GM18507 (cell line): ENCODE data around the gene AXL.

ENCODE experiments used
- DNase-seq: peaks from one replicate; pipeline ENCODE4 v3.0.0; 2011; ENCODE audit warnings: low read depth; ENCODE audit not compliant: insufficient read length; ENCODE audit errors: extremely low spot score
- FAIRE-seq: peaks from 2 replicates; lab custom pipeline; 2011; peaks lifted over from hg19 to GRCh38; lab: Jason Lieb, UNC

The AXL gene

DNA sequence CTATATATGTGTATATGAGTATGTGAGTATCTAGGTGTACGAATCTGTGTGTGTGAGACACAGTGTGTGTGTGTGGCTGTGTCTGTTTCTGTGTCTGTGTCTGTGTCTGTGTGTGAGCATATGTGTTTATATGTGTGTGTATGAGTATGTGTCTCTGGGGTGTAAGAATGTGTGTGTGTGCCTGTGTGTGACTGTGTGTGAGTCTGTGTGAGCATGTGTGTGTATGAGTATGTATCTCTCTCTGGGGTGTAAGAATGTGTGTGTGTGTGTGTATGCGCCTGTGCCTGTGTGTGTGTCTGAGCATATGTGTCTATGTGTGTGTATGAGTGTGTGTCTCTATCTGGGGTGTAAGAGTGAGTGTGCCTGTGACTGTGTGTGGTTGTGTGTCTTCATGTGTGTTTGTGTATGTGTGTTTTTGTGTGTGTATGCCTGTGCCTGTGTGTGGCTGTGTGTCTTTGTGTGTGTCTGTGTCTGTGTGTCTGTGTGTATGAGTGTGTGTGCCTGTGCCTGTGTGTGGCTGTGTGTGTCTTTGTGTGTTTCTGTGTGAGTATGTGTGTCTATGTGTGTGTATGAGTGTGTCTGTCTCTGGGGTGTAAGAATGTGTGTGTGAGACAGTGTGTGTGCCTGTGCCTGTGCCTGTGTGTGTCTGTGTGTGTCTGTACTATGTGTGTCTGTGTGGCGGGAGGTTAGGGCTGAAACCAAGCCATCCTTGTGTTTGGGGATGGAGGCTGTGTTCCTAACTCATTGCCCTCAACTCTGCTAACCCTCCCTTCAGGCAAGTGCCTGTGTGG lies 11.2 kb downstream of the AXL start:
- no peak for DNase-seq
- FAIRE-seq: no peak

DNA sequence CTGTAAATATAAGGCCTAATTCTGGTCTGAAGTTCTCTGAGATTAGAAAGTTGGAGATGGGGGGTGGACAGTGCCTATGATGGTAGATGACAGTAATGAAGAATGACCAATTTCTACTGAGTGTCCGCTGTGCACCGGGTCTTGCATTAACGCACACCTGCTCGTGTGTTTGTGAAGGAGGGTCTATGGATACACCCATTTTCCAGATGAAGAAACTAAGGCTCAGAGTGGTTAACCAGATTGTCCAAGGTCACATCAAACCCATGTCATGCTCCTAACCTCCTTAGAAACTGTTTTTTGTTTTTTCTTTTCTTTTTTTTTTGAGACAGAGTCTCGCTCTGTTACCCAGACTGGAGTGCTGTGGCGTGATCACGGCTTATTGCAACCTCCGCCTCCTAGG lies 13.7 kb downstream of the AXL start:
- FAIRE-seq (no peak), DNase-seq (no peak)

DNA sequence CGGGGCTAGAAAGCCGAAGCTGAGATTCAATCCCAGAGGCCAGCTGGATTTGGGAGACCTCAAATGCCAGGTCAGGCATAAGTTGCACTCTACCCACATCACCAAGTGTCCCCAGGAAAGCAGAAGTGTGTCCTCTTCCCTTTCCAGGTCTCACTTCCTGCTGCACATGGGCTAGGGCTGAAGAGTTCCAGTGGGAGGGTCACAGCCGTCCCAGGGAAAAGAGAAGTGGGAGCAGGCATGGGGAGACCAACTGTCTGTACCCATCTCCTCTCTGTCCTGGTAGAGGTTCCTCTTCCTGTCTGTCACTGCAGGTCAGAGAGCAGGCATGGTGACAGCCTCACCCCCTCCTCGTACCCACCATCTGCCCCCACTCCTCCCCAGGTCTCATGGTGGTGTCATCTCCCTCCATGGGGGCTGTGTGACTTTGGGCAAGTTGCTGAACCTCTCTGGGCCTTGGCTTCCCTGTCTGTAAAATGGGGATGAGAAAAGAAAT lies 14.8 kb downstream of the AXL start:
- FAIRE-seq (no peak), DNase-seq (no peak)

DNA sequence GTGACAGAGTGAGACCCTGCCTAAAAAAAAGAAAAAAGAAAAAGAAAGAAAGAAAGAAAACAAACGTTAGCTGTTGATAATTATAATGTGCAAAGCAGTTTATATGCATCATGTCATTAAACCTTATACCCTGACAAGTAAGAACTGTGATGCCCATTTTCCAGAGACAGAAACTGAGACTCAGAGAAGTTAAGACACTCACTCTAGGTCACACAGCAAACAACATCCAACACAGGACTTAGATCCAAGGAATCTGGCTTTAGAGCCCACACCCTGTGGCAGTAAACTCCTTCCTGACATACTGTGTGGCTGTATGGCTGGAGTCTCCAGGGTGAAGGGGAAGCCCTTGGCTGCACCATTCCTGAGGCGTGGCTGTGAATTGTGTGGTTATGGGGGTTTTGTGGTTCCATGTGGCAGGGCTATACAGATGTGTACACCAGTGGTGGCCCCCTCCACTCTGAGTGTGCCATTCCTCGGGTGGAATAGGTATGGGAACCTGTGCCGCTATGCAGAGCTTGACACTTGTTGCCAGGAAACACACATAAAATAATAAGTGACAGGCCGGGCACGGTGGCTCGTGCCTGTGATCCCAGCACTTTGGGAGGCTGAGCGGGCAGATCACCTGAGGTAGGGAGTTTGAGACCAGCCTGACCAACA lies 15.6 kb downstream of the AXL start:
- DNase-seq (no peak), FAIRE-seq (no peak)

DNA sequence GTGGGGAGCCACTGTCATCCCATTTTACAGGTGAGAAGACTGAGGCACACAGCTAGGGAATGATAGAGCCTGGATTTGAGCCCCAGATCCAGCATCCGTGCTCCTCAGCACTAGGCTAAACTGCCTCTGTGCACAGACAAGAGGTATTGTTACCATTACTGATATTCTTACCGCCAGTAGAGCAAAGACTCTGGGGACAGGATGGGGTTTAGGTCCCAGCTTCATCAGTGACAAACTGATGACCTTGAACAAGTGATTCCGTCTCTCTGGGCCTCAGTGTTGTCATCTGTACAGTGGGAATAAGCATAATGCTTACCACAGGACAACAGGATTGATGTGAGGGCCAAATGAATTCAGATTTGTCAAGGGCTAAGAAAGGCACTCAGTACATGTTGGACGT lies 16.5 kb downstream of the AXL start:
- DNase-seq (no peak), FAIRE-seq (no peak)

DNA sequence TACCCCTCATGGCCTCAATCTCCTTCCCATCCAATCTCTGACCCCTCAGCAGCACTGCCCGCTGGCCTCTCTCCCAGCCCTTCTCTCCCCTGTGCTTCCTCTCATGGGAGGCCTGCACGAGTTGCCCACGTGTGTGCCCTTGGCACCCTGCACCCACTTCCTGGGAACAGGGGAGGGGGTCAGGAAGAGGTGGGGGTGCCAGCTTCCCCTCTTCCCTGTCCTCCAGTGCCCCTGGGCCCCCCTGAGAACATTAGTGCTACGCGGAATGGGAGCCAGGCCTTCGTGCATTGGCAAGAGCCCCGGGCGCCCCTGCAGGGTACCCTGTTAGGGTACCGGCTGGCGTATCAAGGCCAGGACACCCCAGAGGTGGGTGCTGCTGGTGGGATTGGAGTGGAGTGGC lies 19.2 kb downstream of the AXL start:
- FAIRE-seq (no peak), DNase-seq (no peak)

DNA sequence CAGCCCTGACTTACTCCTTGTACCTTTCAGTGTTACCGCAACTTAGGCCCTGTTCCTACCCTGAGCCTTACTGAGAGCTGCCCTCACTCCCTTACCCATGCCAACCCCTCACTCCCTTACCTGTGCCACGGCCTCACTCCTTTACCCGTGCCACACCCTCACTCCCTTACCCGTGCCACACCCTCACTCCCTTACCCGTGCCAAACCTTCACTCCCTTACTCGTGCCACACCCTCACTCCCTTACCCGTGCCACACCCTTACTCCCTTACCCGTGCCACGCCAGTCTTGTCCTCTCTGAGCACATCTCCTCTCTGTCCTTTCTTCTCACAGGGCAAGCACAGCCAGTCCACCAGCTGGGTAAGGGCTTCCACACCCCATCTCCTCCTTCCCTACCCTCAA lies 20.3 kb downstream of the AXL start:
- FAIRE-seq (no peak), DNase-seq (no peak)

DNA sequence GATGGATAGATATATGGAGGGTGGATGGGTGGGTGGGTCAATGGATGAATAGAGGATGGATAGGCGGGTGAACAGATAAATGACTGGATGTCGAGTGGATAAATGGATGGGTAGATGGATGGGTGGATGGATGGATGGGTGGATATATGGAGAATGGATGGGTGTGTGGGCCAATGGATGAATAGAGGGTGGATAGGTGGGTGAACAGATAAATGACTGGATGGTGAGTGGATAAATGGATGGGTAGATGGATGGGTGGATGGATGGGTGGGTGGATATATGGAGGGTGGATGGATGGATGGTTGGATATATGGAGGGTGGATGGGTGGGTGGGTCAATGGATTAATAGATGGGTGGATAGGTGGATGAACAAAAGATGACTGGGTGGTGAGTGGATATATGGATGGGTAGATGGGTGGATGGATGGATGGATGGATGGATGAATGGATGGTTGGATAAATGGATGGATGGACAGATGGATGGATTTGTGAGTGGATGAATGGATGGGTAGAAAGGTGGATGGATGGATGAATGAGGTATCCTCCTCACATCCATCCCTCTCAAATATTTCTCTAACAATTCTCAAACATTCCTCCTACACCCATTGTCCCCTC lies 21.0 kb downstream of the AXL start:
- no peak for DNase-seq
- no peak for FAIRE-seq

DNA sequence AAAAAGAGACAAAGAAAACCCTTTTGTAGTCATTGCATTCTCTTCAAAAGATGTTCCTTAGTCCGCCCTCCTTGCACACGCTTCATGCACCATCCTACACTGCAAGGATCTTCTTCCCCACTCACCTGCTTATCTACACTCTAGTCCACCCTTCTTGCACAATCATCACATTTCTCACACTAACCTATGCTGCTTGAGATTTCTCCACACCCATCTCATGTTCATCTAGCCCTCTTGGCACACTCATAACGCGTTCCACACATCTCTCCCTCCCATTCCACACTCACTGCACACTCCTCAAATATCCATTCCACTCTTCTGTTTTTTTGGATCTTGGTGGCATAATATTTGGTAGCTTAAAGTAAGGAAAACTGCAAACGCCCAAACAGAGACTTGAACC lies 22.8 kb downstream of the AXL start:
- no peak for FAIRE-seq
- DNase-seq: no peak

DNA sequence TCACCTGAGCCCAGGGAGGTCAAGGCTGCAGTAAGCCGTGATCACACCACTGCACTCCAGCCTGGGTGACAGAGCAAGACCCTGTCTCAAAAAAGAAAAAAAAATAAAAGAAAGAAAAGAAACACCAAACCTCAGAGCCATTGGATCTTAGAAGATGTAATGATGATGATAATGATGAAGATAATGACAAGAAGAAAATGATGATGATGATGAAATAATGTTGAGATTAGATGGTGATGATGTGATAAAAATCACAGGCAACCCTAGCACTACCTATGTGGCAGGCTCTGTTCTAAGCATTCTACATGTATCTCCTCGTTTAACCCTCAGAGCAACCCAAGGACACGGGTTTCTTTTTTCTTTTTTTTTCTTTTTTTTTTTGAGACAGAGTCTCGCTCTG lies 25.1 kb downstream of the AXL start:
- FAIRE-seq (no peak), DNase-seq (no peak)

DNA sequence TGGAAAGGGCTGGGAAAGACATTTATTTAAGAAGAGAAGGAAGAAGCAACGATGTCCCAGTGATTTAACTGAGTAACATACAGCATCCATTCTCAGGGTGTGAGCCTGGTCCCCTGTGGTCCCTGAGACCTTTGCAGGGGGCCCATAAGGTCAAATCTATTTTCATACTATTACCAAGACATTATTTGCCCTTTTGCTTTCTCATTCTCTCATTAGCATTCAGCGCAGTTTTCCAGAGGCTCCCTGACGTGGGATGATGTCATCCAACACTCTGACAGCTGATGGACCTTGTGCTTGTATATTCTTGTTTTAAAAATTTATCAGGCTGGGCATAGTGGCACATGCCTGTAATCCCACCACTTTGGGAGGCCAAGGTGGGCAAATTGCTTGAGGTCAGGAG lies 26.8 kb downstream of the AXL start:
- FAIRE-seq: no peak

DNA sequence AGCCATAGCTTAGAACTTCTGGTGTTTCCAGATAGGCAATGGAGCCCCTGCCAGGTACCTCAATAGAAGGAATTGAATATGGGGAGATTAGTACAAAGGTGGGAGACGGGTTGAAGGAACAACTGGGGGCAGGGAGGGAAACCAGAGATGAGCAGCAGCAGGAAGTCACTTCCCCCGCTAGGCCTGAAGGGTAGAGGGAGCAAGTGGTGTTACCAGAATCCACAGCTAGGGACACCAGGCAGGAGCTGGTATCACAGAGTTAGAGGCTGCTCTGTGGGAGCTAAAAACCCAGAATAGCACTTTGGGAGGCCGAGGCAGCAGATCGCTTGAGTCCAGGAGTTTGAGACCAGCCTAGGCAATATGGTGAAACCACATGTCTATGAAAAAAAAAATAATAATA lies 29.9 kb downstream of the AXL start:
- FAIRE-seq: no peak
- DNase-seq: no peak

More for the DNA sequence above, 26.8 kb downstream of the AXL start:
- no peak for DNase-seq

DNA sequence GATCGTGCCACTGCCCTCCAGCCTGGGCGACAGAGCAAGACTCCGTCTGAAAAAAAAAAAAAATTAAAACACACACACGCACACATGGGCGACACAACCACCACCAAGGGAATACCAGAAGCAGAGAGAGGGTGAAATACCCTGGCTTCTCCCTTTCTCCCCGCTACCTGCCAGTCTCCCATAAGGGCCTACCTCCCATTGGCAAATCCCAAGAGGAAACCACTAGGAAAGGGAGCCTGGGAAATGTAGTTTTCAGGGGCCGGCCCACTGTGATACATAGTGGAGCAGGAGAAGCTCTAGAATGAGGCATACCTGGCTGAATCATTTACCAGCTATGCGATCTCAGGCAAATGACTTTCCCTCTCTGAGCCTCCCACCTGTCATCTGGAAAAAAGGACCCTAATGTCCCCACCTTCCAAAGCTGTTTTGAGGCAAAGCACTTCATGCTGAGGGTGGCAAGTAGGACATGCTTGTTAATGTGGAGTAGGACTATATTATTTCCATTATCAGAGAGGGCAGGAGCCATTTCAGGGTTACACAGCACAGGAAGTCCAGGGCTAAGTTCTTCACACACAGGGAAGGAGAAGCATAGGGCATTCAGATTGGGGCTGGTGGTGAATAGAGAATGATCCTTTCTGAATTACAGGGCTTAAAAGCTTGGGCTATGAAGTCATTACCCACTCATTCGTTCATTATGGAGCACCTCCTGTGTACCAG lies 30.8 kb downstream of the AXL start:
- no peak for FAIRE-seq
- no peak for DNase-seq

DNA sequence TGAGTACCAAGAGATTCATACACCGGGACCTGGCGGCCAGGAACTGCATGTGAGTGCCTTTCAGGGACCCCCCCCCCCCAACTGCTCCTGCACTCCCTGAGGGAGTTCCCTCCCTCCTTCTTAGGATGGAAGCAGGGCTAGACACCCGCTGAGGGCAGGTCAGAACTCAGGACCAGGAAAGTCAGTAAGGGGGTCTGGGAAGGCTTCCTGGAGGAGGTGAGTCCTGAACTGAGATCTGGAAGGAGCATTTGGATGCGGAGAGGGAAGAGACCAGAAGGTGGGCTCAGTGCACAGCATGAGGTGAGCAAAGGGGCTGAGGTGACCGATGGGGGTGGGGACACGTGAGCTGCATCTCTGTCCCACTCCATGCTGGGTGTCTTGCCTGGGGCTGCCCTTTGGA lies 34.6 kb downstream of the AXL start:
- FAIRE-seq (no peak), DNase-seq (no peak)

DNA sequence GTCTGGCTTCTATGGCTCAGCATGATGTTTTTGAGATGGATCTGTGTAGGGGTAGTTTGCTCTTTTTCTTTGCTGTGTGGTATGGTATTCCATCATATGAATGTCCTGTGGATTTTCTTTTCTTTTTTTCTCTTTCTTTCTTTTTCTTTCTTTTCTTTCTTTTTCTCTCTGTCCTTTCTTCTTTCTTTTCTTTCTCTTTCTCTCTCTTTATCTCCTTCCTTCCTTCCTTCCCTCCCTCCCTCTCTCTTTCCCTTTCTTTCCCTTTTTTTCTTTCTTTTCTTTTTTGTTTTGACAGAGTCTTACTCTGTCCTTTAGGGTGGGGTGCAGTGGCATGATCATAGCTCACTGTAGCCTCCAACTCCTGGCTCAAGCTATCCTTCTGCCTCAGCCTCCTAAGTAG lies 36.1 kb downstream of the AXL start:
- no peak for FAIRE-seq
- DNase-seq: no peak

DNA sequence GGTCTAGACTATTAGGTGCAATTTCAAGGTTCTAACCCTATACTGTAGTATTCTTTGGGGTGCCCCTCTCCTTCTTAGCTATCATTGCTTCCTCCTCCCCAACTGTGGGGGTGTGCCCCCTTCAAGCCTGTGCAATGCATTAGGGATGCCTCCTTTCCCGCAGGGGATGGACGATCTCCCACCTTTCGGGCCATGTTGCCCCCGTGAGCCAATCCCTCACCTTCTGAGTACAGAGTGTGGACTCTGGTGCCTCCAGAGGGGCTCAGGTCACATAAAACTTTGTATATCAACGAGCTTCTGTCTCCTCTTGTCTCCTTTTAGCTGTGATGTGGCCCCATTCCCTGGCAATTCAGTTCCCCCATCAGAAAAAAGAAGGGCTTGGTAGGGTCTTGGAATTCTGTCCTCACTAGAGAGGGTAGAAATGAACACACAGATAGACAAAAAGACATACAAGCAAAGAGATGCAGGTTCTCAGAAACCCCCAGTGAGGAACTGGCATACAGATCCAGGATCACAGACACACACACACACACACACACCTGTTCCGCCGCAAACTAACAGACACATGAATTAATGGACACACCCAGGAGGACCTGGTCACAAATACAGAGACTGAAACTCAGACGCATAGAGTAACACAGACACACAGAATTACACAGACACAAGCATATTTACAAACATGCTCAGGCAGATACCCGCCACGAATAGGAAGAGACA lies 42.6 kb downstream of the AXL start:
- no peak for DNase-seq
- FAIRE-seq: peak; percentile 26

DNA sequence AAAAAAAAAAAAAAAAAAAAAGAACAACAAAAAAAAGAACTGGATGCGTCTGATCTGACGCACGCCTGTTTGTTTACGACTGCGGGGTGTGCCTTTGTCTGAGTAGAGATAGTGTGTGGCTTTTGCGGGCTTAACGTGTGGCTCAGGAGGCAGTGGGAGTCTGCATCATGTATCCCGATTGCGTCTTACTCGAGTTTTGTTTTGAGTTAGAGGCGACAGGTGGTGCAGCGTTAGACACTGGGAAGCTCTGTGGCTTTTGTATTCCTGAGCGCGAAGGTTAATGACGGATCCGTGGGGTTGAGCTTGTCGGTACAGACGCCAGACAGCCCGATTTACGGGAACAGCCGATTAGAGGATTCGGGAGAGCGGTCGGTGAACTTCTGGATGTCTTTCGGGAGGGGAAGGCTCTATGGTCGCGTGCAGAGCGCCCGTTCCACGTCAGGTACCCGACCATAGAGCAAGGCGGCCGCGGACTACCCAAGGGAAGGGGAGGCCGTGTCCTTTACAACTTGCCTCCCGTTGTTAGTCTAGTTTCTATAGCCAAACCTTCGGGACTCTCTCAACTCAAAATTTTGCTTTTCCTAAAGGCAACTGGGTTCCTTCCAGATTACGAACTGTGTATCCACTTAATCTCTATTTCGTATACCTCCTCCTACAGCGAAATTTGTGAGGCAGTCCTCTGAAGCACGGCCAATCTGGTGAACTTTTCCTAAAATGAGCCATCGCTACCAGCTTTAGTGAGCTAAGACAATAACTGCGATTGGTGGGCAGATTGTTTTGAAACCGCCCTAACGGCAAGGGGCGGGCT lies 44.2 kb downstream of the AXL start:
- DNase-seq: no peak
- FAIRE-seq: no peak

DNA sequence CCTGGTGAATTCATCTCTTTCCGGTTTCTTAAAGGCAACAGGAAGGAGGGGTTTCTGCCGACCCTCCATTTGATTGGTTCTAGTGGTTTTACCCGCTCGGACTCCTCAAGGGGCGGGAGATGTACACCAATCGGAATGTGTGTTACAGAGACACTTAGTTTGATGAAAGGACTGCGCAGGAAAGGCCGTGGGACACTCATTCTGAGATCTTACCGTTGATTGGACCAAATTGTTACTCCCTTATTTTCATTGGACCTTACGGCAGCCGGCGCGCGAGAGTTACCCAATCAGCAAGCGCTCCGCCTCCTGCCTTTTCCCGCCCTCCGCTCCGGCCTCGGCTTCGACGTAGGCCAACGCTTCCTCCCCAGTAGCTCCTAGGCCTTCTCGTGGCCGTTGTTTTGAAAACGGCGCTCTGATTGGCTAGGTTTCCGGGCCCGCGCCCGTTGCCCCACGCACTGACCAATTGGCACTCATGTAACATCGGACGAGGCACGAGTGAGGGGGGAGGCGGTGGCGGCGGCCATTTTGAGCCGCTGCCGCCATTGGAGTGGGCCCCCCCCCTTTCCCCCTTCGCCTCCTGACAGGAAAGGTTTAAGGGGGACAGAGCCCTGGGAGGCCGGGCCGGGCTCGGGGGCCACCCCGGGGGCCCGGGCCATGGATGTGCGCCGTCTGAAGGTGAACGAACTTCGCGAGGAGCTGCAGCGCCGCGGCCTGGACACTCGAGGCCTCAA lies 45.0 kb downstream of the AXL start, which contains the start of gene HNRNPUL1:
Gene HNRNPUL1, plus strand, starts transcription at position 523 of the 731 bp plus-strand sequence. Its CDS starts 132 bp downstream, at position 655.
- DNase-seq (peak; percentile 91), FAIRE-seq (peak; percentile 100)
